ENCODE results near the gene TPCN2.

The TPCN2 gene

GRCh38 chr11:69113226-69113625 is 64.5 kb downstream of the TPCN2 start:
- no peak for DNase-seq (ENCODE audit: low read depth)

GRCh38 chr11:69113646-69114340 is 65.1 kb downstream of the TPCN2 start:
- DNase-seq (ENCODE audit: low read depth), result no peak

- no peak for DNase-seq (ENCODE audit: low read depth)
These were observed 65.6 kb downstream of the TPCN2 start for GRCh38 chr11:69114362-69114761.

GRCh38 chr11:69114811-69115523 is 66.2 kb downstream of the TPCN2 start:
- no peak for DNase-seq (ENCODE audit: low read depth)

- DNase-seq (ENCODE audit: low read depth), result no peak
These were observed 67.1 kb downstream of the TPCN2 start for GRCh38 chr11:69115586-69116560.

- DNase-seq (ENCODE audit: low read depth), result no peak
These were observed 67.9 kb downstream of the TPCN2 start for GRCh38 chr11:69116671-69117070.

- no peak for DNase-seq (ENCODE audit: low read depth)
These were observed 70.5 kb downstream of the TPCN2 start for GRCh38 chr11:69119190-69119589.

- DNase-seq (ENCODE audit: low read depth), result no peak
These were observed 71.6 kb downstream of the TPCN2 start for GRCh38 chr11:69120096-69120875.

- DNase-seq (ENCODE audit: low read depth), result no peak
These were observed 72.3 kb downstream of the TPCN2 start for GRCh38 chr11:69121021-69121420.

- no peak for DNase-seq (ENCODE audit: low read depth)
These were observed 73.0 kb downstream of the TPCN2 start for GRCh38 chr11:69121621-69122325.

- no peak for DNase-seq (ENCODE audit: low read depth)
These were observed 73.5 kb downstream of the TPCN2 start for GRCh38 chr11:69122326-69122629.

- peak; percentile 73 for DNase-seq (ENCODE audit: low read depth)
These were observed 74.1 kb downstream of the TPCN2 start for GRCh38 chr11:69122630-69123431.

- no peak for DNase-seq (ENCODE audit: low read depth)
These were observed 75.1 kb downstream of the TPCN2 start for GRCh38 chr11:69123593-69124545.

- DNase-seq (ENCODE audit: low read depth), result no peak
These were observed 77.1 kb downstream of the TPCN2 start for GRCh38 chr11:69125861-69126260.

GRCh38 chr11:69126286-69126685 is 77.6 kb downstream of the TPCN2 start:
- no peak for DNase-seq (ENCODE audit: low read depth)

GRCh38 chr11:69127081-69127850 is 78.5 kb downstream of the TPCN2 start:
- DNase-seq (ENCODE audit: low read depth), result no peak

- DNase-seq (ENCODE audit: low read depth), result no peak
These were observed 79.2 kb downstream of the TPCN2 start for GRCh38 chr11:69127884-69128283.

- DNase-seq (ENCODE audit: low read depth), result no peak
These were observed 80.3 kb downstream of the TPCN2 start for GRCh38 chr11:69129053-69129452.
